CD8-positive, alpha-beta memory T cell (primary cell): ENCODE results near the gene YEATS4. TPM values are rescaled to one million over a fixed set of nuclear protein-coding genes. Genes with fewer than 3 reads are reported as not detected.

ENCODE experiments used
- CTCF ChIA-PET: fragments of 350-600 bp; sonication (Branson Sonifier 250); formaldehyde crosslinking; loops from one replicate; lab custom pipeline; 2021; ENCODE audit warnings: antibody characterized with exemption; lab: Charles Lee
- POLR2A ChIA-PET: fragments of 350-600 bp; sonication (Branson Sonifier 250); formaldehyde crosslinking; loops from one replicate; lab custom pipeline; 2021; ENCODE audit warnings: antibody characterized with exemption; lab: Charles Lee
- DNase-seq, 5 donors: peaks; one replicate each; pipeline versions ENCODE4 v3.0.0 to v3.0.0-alpha.2; 2020 to 2022; ENCODE audit warnings: mixed read lengths in 1 of 5
- H3K27ac ChIP-seq: one replicate; pipeline ENCODE4 v1.7.0; 2013; ENCODE audit warnings: low read depth, mild to moderate bottlenecking, low read length, moderate library complexity
- H3K27me3 ChIP-seq: 2 replicates; pipeline ENCODE4 v1.7.0; 2013; ENCODE audit warnings: low read length, mild to moderate bottlenecking; ENCODE audit not compliant: insufficient read depth, poor library complexity, severe bottlenecking
- H3K36me3 ChIP-seq: 2 replicates; pipeline ENCODE4 v1.7.0; 2013; ENCODE audit warnings: mild to moderate bottlenecking, low read length, moderate library complexity; ENCODE audit not compliant: insufficient read depth
- H3K4me1 ChIP-seq: 2 replicates; pipeline ENCODE4 v1.7.0; 2013; ENCODE audit warnings: mild to moderate bottlenecking, low read length, moderate library complexity; ENCODE audit not compliant: insufficient read depth
- H3K4me3 ChIP-seq: 2 replicates; pipeline ENCODE4 v1.7.0; 2013; ENCODE audit warnings: mild to moderate bottlenecking, low read length
- H3K9me3 ChIP-seq: 2 replicates; pipeline ENCODE4 v1.7.0; 2013; ENCODE audit warnings: mild to moderate bottlenecking, low read length
- H3K27ac Mint-ChIP-seq, 8 donors: one replicate each; pipeline ENCODE4 v1.8.0; 2020 to 2021; ENCODE audit warnings: mixed read lengths in 8 of 8, mild to moderate bottlenecking in 6 of 8, inconsistent platforms in 3 of 8, moderate library complexity in 3 of 8
- H3K27me3 Mint-ChIP-seq, 2 donors: one replicate each; pipeline ENCODE4 v1.8.0; 2020 to 2021; ENCODE audit warnings: mixed read lengths in 2 of 2, mild to moderate bottlenecking in 1 of 2, moderate library complexity in 1 of 2
- H3K36me3 Mint-ChIP-seq, 3 donors: one replicate each; pipeline ENCODE4 v1.8.0; 2020 to 2021; ENCODE audit warnings: mixed read lengths in 3 of 3, inconsistent platforms in 1 of 3, mild to moderate bottlenecking in 1 of 3
- H3K4me1 Mint-ChIP-seq, 3 donors: one replicate each; pipeline ENCODE4 v1.8.0; 2020 to 2021; ENCODE audit warnings: mixed read lengths in 3 of 3, inconsistent platforms in 1 of 3, mild to moderate bottlenecking in 1 of 3
- H3K4me3 Mint-ChIP-seq, 7 donors: one replicate each; pipeline ENCODE4 v1.8.0; 2020 to 2021; ENCODE audit warnings: mixed read lengths in 7 of 7, mild to moderate bottlenecking in 6 of 7, moderate library complexity in 4 of 7, inconsistent platforms in 2 of 7
- H3K9me3 Mint-ChIP-seq, 5 donors: one replicate each; pipeline ENCODE4 v1.8.0; 2020 to 2022; ENCODE audit warnings: mixed read lengths in 5 of 5, mild to moderate bottlenecking in 3 of 5, moderate library complexity in 2 of 5, inconsistent platforms in 1 of 5
- polyA plus RNA-seq: library from polyadenylated mRNA; unstranded; fragments of 300-500 nt; fragmentation: Illumina TruSeq; gene quantifications from one replicate; pipeline ENCODE4 v1.2.3, GENCODE V29; 2021
- total RNA-seq, 2 experiments: library from RNA; stranded (reverse); gene quantifications; one replicate each; pipeline ENCODE4 v1.2.3, GENCODE V29; 2021

Gene YEATS4
- total and polyA plus RNA-seq, 3 experiments from 2014 or later, result 26.6 to 39.7 (median 34.9) TPM

- CTCF ChIA-PET, result interaction anchor here (1.4 kb wide), 2 partner anchors 8 to 28 kb away, joined by 3 to 5 read pairs; no protein-coding TSS in a partner anchor
- POLR2A ChIA-PET, result no interaction called here
- H3K4me3 Mint-ChIP-seq, result no peak overlapping the region
These were observed 25.5 kb downstream of the YEATS4 start for GRCh38 chr12:69385038-69385437.

GRCh38 chr12:69386921-69387320, 27.4 kb downstream of the YEATS4 start:
- no peak overlapping the region for H3K4me3 Mint-ChIP-seq
- H3K9me3 ChIP-seq, result no peaks in the 10 kb centered on the region
- peaks cover 7 to 59% (median 14%) of the 10 kb centered on the region in 3 donors for H3K36me3 Mint-ChIP-seq
- H3K27me3 ChIP-seq, result no peaks in the 10 kb centered on the region
- H3K4me3 ChIP-seq, result no peak overlapping the region
- H3K4me1 ChIP-seq, result no peaks in the 10 kb centered on the region
- no peak for DNase-seq
- ChIA-PET CTCF (no interaction called here), POLR2A (no interaction called here)
- H3K27ac Mint-ChIP-seq, result no peak overlapping the region
- no peaks in the 10 kb centered on the region for H3K9me3 Mint-ChIP-seq
- H3K4me1 Mint-ChIP-seq, result peaks cover 0 to 9% (median 4%) of the 10 kb centered on the region in 3 donors
- no peaks in the 10 kb centered on the region for H3K27me3 Mint-ChIP-seq
- H3K27ac ChIP-seq, result no peak overlapping the region
- H3K36me3 ChIP-seq, result no peaks in the 10 kb centered on the region

More at GRCh38 chr12:69385038-69385437, 25.5 kb downstream of the YEATS4 start:
- H3K36me3 Mint-ChIP-seq, result peaks cover 0 to 59% (median 11%) of the 10 kb centered on the region in 3 donors
- Histone ChIP-seq H3K4me3 (no peak overlapping the region), H3K27ac (no peak overlapping the region), H3K4me1 (no peaks in the 10 kb centered on the region), H3K36me3 (no peaks in the 10 kb centered on the region), H3K27me3 (no peaks in the 10 kb centered on the region), H3K9me3 (no peaks in the 10 kb centered on the region)
- H3K4me1 Mint-ChIP-seq, result peaks cover 0 to 9% (median 4%) of the 10 kb centered on the region in 3 donors
- no peaks in the 10 kb centered on the region for H3K27me3 Mint-ChIP-seq
- DNase-seq, result no peak
- no peaks in the 10 kb centered on the region for H3K9me3 Mint-ChIP-seq
- H3K27ac Mint-ChIP-seq, result no peak overlapping the region

DNA sequence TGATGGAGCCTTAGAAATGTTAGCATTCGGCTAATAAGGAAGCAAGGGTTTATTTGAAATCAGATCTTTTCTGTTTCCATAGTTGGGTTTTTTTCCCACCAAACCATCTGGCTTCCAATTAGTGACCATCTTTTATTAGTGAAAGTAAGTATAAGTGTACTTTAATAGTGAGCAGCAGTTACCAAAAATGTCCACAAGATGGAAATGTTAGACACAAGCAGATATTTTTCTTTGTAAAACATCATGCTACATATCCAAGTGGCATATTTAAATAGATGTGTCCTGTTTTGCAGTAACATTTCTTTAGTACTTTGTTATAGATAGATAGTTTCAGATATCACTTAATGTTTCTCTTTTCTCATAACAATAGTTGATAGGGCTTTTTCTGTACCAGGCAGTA, 28.8 kb downstream of the YEATS4 start:
- no peak overlapping the region for H3K27ac Mint-ChIP-seq
- ChIA-PET POLR2A (no interaction called here), CTCF (no interaction called here)
- Histone ChIP-seq H3K9me3 (no peaks in the 10 kb centered on the region), H3K4me1 (no peaks in the 10 kb centered on the region), H3K4me3 (no peak overlapping the region), H3K36me3 (no peaks in the 10 kb centered on the region), H3K27ac (no peak overlapping the region), H3K27me3 (no peaks in the 10 kb centered on the region)
- peaks cover 8 to 56% (median 14%) of the 10 kb centered on the region in 3 donors for H3K36me3 Mint-ChIP-seq
- peaks cover 0 to 4% (median 4%) of the 10 kb centered on the region in 3 donors for H3K4me1 Mint-ChIP-seq
- DNase-seq, result no peak
- H3K4me3 Mint-ChIP-seq, result no peak overlapping the region
- no peaks in the 10 kb centered on the region for H3K9me3 Mint-ChIP-seq
- H3K27me3 Mint-ChIP-seq, result no peaks in the 10 kb centered on the region

- H3K27me3 ChIP-seq, result no peaks in the 10 kb centered on the region
- no peaks in the 10 kb centered on the region for H3K4me1 Mint-ChIP-seq
- DNase-seq, result no peak
- H3K9me3 Mint-ChIP-seq, result no peaks in the 10 kb centered on the region
- H3K36me3 ChIP-seq, result no peaks in the 10 kb centered on the region
- H3K27ac Mint-ChIP-seq, result no peak overlapping the region
- ChIA-PET CTCF (no interaction called here), POLR2A (no interaction called here)
- no peaks in the 10 kb centered on the region for H3K4me1 ChIP-seq
- peaks cover 8 to 50% (median 12%) of the 10 kb centered on the region in 3 donors for H3K36me3 Mint-ChIP-seq
- no peak overlapping the region for H3K4me3 Mint-ChIP-seq
- no peak overlapping the region for H3K27ac ChIP-seq
- H3K4me3 ChIP-seq, result no peak overlapping the region
- no peaks in the 10 kb centered on the region for H3K27me3 Mint-ChIP-seq
- H3K9me3 ChIP-seq, result no peaks in the 10 kb centered on the region
These were observed 30.3 kb downstream of the YEATS4 start for GRCh38 chr12:69389831-69390230.

GRCh38 chr12:69392179-69392928, 32.8 kb downstream of the YEATS4 start:
- Mint-ChIP-seq H3K36me3 (peaks cover 18 to 56% (median 28%) of the 10 kb centered on the region in 3 donors), H3K4me1 (no peaks in the 10 kb centered on the region), H3K9me3 (peaks cover 0 to 10% (median 4%) of the 10 kb centered on the region in 5 donors), H3K27me3 (no peaks in the 10 kb centered on the region), H3K27ac (no peak overlapping the region), H3K4me3 (no peak overlapping the region)
- DNase-seq, result no peak
- Histone ChIP-seq H3K27ac (no peak overlapping the region), H3K27me3 (no peaks in the 10 kb centered on the region), H3K9me3 (no peaks in the 10 kb centered on the region), H3K4me3 (no peak overlapping the region), H3K4me1 (no peaks in the 10 kb centered on the region), H3K36me3 (no peaks in the 10 kb centered on the region)
- POLR2A ChIA-PET, result no interaction called here
- CTCF ChIA-PET, result no interaction called here

GRCh38 chr12:69396041-69396440, 36.5 kb downstream of the YEATS4 start:
- H3K27ac Mint-ChIP-seq, result no peak overlapping the region
- Histone ChIP-seq H3K9me3 (no peaks in the 10 kb centered on the region), H3K27me3 (no peaks in the 10 kb centered on the region), H3K4me3 (no peak overlapping the region), H3K27ac (no peak overlapping the region), H3K36me3 (no peaks in the 10 kb centered on the region), H3K4me1 (no peaks in the 10 kb centered on the region)
- ChIA-PET CTCF (no interaction called here), POLR2A (no interaction called here)
- no peaks in the 10 kb centered on the region for H3K4me1 Mint-ChIP-seq
- H3K36me3 Mint-ChIP-seq, result peaks cover 15 to 41% (median 39%) of the 10 kb centered on the region in 3 donors
- peaks cover 0 to 11% (median 4%) of the 10 kb centered on the region in 5 donors for H3K9me3 Mint-ChIP-seq
- no peaks in the 10 kb centered on the region for H3K27me3 Mint-ChIP-seq
- H3K4me3 Mint-ChIP-seq, result no peak overlapping the region
- no peak for DNase-seq

DNA sequence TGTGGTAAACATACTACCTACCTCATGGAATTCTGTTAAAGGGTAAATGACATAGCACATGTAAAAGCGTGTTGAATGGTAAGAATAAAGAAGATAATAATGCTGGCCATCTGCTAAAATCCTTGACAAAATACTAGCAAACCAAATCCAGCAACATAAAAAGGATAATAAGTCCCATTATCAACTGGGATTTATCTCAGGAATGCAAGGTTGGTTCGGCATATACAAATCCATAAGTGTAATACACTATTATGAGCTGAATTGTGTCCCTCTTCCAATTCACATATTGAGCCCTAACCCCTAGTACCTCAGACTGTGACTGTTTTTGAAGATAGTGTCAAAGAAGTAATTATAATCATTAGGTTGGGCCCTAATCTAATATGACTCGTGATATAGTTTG, 37.4 kb downstream of the YEATS4 start:
- POLR2A ChIA-PET, result no interaction called here
- no peak overlapping the region for H3K4me3 Mint-ChIP-seq
- H3K4me1 ChIP-seq, result no peaks in the 10 kb centered on the region
- H3K9me3 Mint-ChIP-seq, result peaks cover 0 to 11% (median 4%) of the 10 kb centered on the region in 5 donors
- CTCF ChIA-PET, result no interaction called here
- no peak overlapping the region for H3K27ac Mint-ChIP-seq
- no peaks in the 10 kb centered on the region for H3K4me1 Mint-ChIP-seq
- H3K27me3 ChIP-seq, result no peaks in the 10 kb centered on the region
- no peaks in the 10 kb centered on the region for H3K9me3 ChIP-seq
- no peaks in the 10 kb centered on the region for H3K36me3 ChIP-seq
- H3K4me3 ChIP-seq, result no peak overlapping the region
- H3K27me3 Mint-ChIP-seq, result no peaks in the 10 kb centered on the region
- no peak overlapping the region for H3K27ac ChIP-seq
- DNase-seq, result no peak
- H3K36me3 Mint-ChIP-seq, result peaks cover 9 to 33% (median 31%) of the 10 kb centered on the region in 3 donors

GRCh38 chr12:69397978-69398377, 38.4 kb downstream of the YEATS4 start:
- Histone ChIP-seq H3K27ac (no peak overlapping the region), H3K27me3 (no peaks in the 10 kb centered on the region), H3K36me3 (no peaks in the 10 kb centered on the region), H3K4me3 (no peak overlapping the region), H3K4me1 (no peaks in the 10 kb centered on the region), H3K9me3 (no peaks in the 10 kb centered on the region)
- ChIA-PET POLR2A (no interaction called here), CTCF (no interaction called here)
- H3K27me3 Mint-ChIP-seq, result no peaks in the 10 kb centered on the region
- H3K27ac Mint-ChIP-seq, result no peak overlapping the region
- H3K36me3 Mint-ChIP-seq, result peaks cover 9 to 33% (median 23%) of the 10 kb centered on the region in 3 donors
- peaks cover 0 to 11% (median 4%) of the 10 kb centered on the region in 5 donors for H3K9me3 Mint-ChIP-seq
- DNase-seq, result no peak
- no peaks in the 10 kb centered on the region for H3K4me1 Mint-ChIP-seq
- no peak overlapping the region for H3K4me3 Mint-ChIP-seq
